KMS-11 (cell line): ENCODE results near the gene GRID1.

Experiments
- H2AFZ ChIP-seq: fragments of 200-600 bp; sonication (generic); 2 replicates; pipeline ENCODE4 v1.6.1; 2016; ENCODE audit warnings: antibody characterized with exemption, mixed run types, low read depth
- H3K27ac ChIP-seq: fragments of 200-600 bp; sonication (generic); 2 replicates; pipeline ENCODE4 v1.6.1; 2016; ENCODE audit warnings: mild to moderate bottlenecking, mixed run types
- H3K27me3 ChIP-seq: fragments of 200-600 bp; sonication (generic); 2 replicates; pipeline ENCODE4 v1.6.1; 2017; ENCODE audit warnings: mild to moderate bottlenecking, low read depth, mixed run types, moderate library complexity; ENCODE audit not compliant: insufficient read depth
- H3K36me3 ChIP-seq: fragments of 200-600 bp; sonication (generic); 2 replicates; pipeline ENCODE4 v1.6.1; 2017; ENCODE audit warnings: mild to moderate bottlenecking, mixed run types; ENCODE audit not compliant: insufficient read depth
- H3K4me1 ChIP-seq: fragments of 200-600 bp; sonication (generic); 2 replicates; pipeline ENCODE4 v1.6.1; 2016; ENCODE audit warnings: mild to moderate bottlenecking, low read depth, mixed run types; ENCODE audit not compliant: poor library complexity, severe bottlenecking
- H3K4me2 ChIP-seq: fragments of 200-600 bp; sonication (generic); 2 replicates; pipeline ENCODE4 v1.7.0; 2016; ENCODE audit warnings: mild to moderate bottlenecking, mixed run types
- H3K4me3 ChIP-seq: fragments of 200-600 bp; sonication (generic); IDR thresholded peaks from 2 replicates; pipeline ENCODE4 v1.6.1; 2017; ENCODE audit warnings: low read depth, low read length, mixed read lengths; ENCODE audit not compliant: insufficient read depth
- H3K79me2 ChIP-seq: fragments of 200-600 bp; sonication (generic); 2 replicates; pipeline ENCODE4 v1.6.1; 2016; ENCODE audit warnings: low read depth, mixed run types; ENCODE audit not compliant: insufficient read depth
- H3K9ac ChIP-seq: fragments of 200-600 bp; sonication (generic); 2 replicates; pipeline ENCODE4 v1.6.1; 2016; ENCODE audit warnings: mild to moderate bottlenecking, mixed run types
- H4K20me1 ChIP-seq: fragments of 200-600 bp; sonication (generic); 2 replicates; pipeline ENCODE4 v1.6.1; 2016; ENCODE audit warnings: mild to moderate bottlenecking, mixed run types; ENCODE audit not compliant: insufficient read depth
- CTCF ChIP-seq: fragments of 200-600 bp; sonication (generic); conservative IDR thresholded peaks from 2 replicates; pipeline ENCODE4 v1.6.1; 2017; ENCODE audit warnings: low read depth, mild to moderate bottlenecking, antibody characterized with exemption, low read length, moderate library complexity, mixed read lengths

Gene GRID1

DNA sequence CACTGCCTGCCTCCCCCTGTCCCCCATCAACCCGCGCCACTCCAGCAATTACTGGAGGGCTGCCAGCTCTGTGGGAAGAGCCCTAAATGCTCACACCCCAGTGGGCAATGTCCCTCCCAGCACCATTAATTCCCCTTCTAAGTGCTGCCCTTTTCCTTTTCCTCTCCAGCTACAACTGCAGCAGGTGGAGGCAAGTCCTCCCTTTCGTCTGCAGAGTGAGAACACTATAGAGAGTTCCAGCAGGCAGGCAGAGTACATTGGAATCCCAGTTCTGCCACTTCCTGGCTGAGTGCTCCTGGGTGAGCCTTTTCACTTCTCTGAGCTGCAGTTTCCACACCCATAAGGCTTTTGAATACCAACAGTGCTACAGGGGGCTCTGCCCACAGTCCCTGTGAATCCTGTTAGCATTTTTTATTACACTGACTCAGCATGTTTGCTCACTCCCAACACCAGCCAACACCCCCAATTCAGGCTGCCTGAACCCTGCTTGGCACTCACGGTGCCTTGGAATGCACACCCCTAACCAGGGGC is 447.0 kb downstream of the GRID1 start:
- no peak overlapping the region for H3K4me2 ChIP-seq
- no peak overlapping the region for H2AFZ ChIP-seq
- TF ChIP-seq CTCF = no peak

DNA sequence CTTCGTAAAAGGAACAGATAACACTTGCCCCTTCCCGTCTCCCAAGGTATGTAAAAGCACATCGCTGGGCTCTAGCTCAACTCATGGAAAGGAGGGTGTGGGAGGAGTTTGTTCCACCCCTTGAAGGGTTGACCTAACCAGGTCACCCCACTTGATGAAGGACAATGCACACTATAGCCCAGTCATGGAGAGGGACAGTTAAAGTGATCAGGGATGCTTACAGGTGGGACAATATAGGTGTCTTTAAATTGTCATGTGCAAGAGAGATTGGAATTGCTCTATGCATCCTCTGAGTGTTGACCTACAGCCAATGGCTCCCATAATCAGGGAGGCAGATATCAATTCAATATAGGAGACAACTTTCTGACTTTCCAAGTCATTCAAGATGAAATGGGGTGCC is 448.2 kb downstream of the GRID1 start:
- Histone ChIP-seq H3K27ac (no peak overlapping the region), H3K4me1 (no peaks in the 10 kb centered on the region), H3K4me3 (no peak overlapping the region), H3K4me2 (no peak overlapping the region), H3K79me2 (no peaks in the 10 kb centered on the region), H3K36me3 (no peaks in the 10 kb centered on the region), H3K9ac (no peak overlapping the region), H4K20me1 (no peaks in the 10 kb centered on the region), H3K27me3 (no peaks in the 10 kb centered on the region), H2AFZ (no peak overlapping the region)
- no peak for TF ChIP-seq CTCF

More for the DNA sequence above, 447.0 kb downstream of the GRID1 start:
- Histone ChIP-seq H4K20me1 (no peaks in the 10 kb centered on the region), H3K27ac (no peak overlapping the region), H3K4me3 (no peak overlapping the region), H3K9ac (no peak overlapping the region), H3K79me2 (no peaks in the 10 kb centered on the region), H3K4me1 (no peaks in the 10 kb centered on the region), H3K27me3 (no peaks in the 10 kb centered on the region), H3K36me3 (no peaks in the 10 kb centered on the region)

DNA sequence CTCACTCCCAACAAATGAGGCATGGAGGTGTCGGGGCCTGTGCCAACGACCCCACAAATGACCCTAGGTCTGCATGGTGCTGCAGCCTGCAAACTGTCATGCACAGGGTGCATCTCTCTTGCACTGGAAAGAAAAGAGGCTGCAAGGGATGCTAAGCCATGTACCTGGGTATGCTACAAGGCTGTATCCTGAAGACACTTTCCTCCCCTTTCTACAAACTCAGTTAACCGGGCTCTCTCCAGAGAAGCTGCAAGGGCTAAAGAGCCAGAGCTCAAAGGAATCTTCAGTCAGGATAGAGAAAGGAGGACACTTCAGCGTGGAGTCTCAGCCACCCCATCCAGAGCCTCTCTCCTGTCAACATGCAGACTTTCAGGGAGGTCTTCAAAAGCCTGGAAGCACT is 449.0 kb downstream of the GRID1 start:
- no peaks in the 10 kb centered on the region for H3K79me2 ChIP-seq
- H2AFZ ChIP-seq = no peak overlapping the region
- H3K9ac ChIP-seq = no peak overlapping the region
- TF ChIP-seq CTCF = no peak
- no peaks in the 10 kb centered on the region for H3K4me1 ChIP-seq
- H3K4me2 ChIP-seq = no peak overlapping the region
- H4K20me1 ChIP-seq = no peaks in the 10 kb centered on the region
- H3K27me3 ChIP-seq = no peaks in the 10 kb centered on the region
- no peak overlapping the region for H3K4me3 ChIP-seq
- H3K36me3 ChIP-seq = no peaks in the 10 kb centered on the region
- H3K27ac ChIP-seq = no peak overlapping the region

DNA sequence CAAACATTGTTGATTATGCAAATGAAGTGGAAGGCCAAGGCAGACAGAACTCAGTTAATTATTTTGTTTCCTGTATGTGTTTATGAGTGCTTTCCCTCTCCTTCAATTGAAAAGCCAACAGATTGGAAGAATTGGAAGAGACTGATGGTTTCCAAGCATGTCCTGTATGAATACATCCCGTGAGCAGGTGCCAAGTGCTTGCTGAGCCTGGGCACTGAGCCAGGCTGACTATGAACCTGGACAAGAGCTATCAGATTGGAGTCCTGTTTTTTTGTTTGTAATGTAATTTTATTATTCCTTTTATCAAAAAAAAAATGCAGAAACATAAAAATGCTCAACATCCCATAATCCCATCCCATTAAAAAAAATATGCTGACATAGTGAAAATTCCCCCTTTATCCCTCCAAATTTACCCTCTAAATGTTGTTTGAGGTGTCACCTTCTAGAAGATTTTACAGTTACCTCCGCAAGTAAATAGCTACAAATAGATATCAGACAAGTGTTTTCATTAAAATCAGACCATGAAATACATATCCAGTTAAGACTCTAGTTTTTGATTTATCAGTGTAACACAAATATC is 449.5 kb downstream of the GRID1 start:
- H2AFZ ChIP-seq = no peak overlapping the region
- H3K4me2 ChIP-seq = no peak overlapping the region
- TF ChIP-seq CTCF = no peak
- no peaks in the 10 kb centered on the region for H3K79me2 ChIP-seq
- H3K4me3 ChIP-seq = no peak overlapping the region
- H3K9ac ChIP-seq = no peak overlapping the region
- H3K27ac ChIP-seq = no peak overlapping the region
- no peaks in the 10 kb centered on the region for H3K36me3 ChIP-seq
- no peaks in the 10 kb centered on the region for H3K4me1 ChIP-seq
- H3K27me3 ChIP-seq = no peaks in the 10 kb centered on the region
- H4K20me1 ChIP-seq = no peaks in the 10 kb centered on the region
